ENCODE data around the gene SLC24A3.

- TF ChIP-seq EZH2 (IDR thresholded peaks at IDR 0.05; ENCODE audit: low read depth) (no peak), CTCF (conservative IDR thresholded peaks at IDR 0.05) (no peak)
Observed at GRCh38 chr20:19406381-19406780, 193.9 kb downstream of the SLC24A3 start.

Measured in PC-9 (cell line).